SW 1271 (cell line): ENCODE measurements around the gene DAZL.
"Not testable (repeated sequence)": the region's sequence is repeated elsewhere in the genome, so short reads cannot be mapped to it uniquely, and the experiment has no call there.

ENCODE experiments used
- DNase-seq, 2 experiments: peaks; one replicate each; lab custom pipeline; 2025; lab: John Stamatoyannopoulos, UW

The DAZL gene

GRCh38 chr3:16604887-16605602 lies at the start of gene DAZL:
Gene DAZL (minus strand): TSS chr3:16605423. CDS start chr3:16605205, 218 bp downstream.
- DNase-seq, result no peak

- no peak for DNase-seq
These were observed 49.8 kb upstream of the DAZL start for GRCh38 chr3:16654976-16655375.

GRCh38 chr3:16653712-16654111 lies 48.5 kb upstream of the DAZL start:
- DNase-seq, result no peak

- DNase-seq, result no peak
These were observed 42.4 kb upstream of the DAZL start for GRCh38 chr3:16647668-16648067.

- DNase-seq, result no peak
These were observed 34.6 kb upstream of the DAZL start for GRCh38 chr3:16639806-16640205.

- no peak for DNase-seq
These were observed 28.7 kb upstream of the DAZL start for GRCh38 chr3:16633948-16634347.

GRCh38 chr3:16632395-16632794 lies 27.2 kb upstream of the DAZL start:
- no peak for DNase-seq

GRCh38 chr3:16618721-16619120 lies 13.5 kb upstream of the DAZL start:
- no peak for DNase-seq

GRCh38 chr3:16617155-16617554 lies 11.9 kb upstream of the DAZL start:
- DNase-seq, result not testable (repeated sequence)

- no peak for DNase-seq
These were observed 10.9 kb upstream of the DAZL start for GRCh38 chr3:16616083-16616482.

- no peak for DNase-seq
These were observed 9.1 kb upstream of the DAZL start for GRCh38 chr3:16614033-16615031.

- no peak for DNase-seq
These were observed 4.8 kb upstream of the DAZL start for GRCh38 chr3:16609927-16610580.

GRCh38 chr3:16608816-16609215 lies 3.6 kb upstream of the DAZL start:
- no peak for DNase-seq

- DNase-seq, result no peak
These were observed 2.5 kb upstream of the DAZL start for GRCh38 chr3:16607718-16608117.

GRCh38 chr3:16606398-16606797 lies 1.2 kb upstream of the DAZL start:
- no peak for DNase-seq

- DNase-seq, result no peak
These were observed 743 bp upstream of the DAZL start for GRCh38 chr3:16605966-16606365.

GRCh38 chr3:16604433-16604832 lies 790 bp downstream of the DAZL start:
- no peak for DNase-seq

GRCh38 chr3:16601537-16602005 lies 3.7 kb downstream of the DAZL start:
- DNase-seq, result no peak

- DNase-seq, result peak; percentile 32 to 73
These were observed 4.3 kb downstream of the DAZL start for GRCh38 chr3:16600780-16601536.

- DNase-seq, result no peak
These were observed 5.5 kb downstream of the DAZL start for GRCh38 chr3:16599694-16600093.

GRCh38 chr3:16596352-16597032 lies 8.7 kb downstream of the DAZL start:
- no peak for DNase-seq
